Breast epithelium (tissue), 3 donors: ENCODE data around the gene LRRC74B.

Experiments used
- CTCF ChIP-seq, 3 donors: fragments of 450-650 bp; IDR thresholded peaks; one replicate each; pipeline ENCODE4 v1.5.1; 2016 to 2017; ENCODE audit warnings: antibody characterized with exemption in 3 of 3, mild to moderate bottlenecking in 3 of 3, moderate library complexity in 3 of 3
- POLR2A ChIP-seq: fragments of 450-650 bp; IDR thresholded peaks from one replicate; pipeline ENCODE4 v1.6.1; 2016; ENCODE audit warnings: antibody characterized with exemption, mild to moderate bottlenecking, moderate library complexity
- POLR2AphosphoS5 ChIP-seq, 3 donors: sonication (generic); formaldehyde crosslinking; IDR thresholded peaks; one replicate each; pipeline ENCODE4 v1.6.1; 2017; ENCODE audit warnings: antibody characterized with exemption in 3 of 3

GRCh38 chr22:21106000-21106399 is 60.3 kb downstream of the LRRC74B start:
- TF ChIP-seq CTCF (IDR thresholded peaks at IDR 0.05) (no peak), POLR2A (no peak), POLR2AphosphoS5 (IDR thresholded peaks at IDR 0.05) (no peak)
